Upper lobe of right lung (tissue), 1 donor: ENCODE measurements around the gene MBD4. TPM values are rescaled to one million over a fixed set of nuclear protein-coding genes. Genes with fewer than 3 reads are reported as not detected.
"Not testable (repeated sequence)": the region's sequence is repeated elsewhere in the genome, so short reads cannot be mapped to it uniquely, and the experiment has no call there.

Source experiments
- ATAC-seq: fragments of 200-7000 bp; cut with Tn5 transposase; one replicate; pipeline ENCODE4 v1.9.1; 2020; ENCODE audit warnings: mild to moderate bottlenecking, moderate library complexity
- DNase-seq: peaks from one replicate; pipeline ENCODE4 v3.0.0-alpha.2; 2020
- H3K27ac ChIP-seq: fragments of 200-600 bp; one replicate; pipeline ENCODE4 v1.8.0; 2022
- H3K27me3 ChIP-seq: fragments of 200-600 bp; one replicate; pipeline ENCODE4 v1.8.0; 2022; ENCODE audit warnings: mild to moderate bottlenecking
- H3K36me3 ChIP-seq: fragments of 200-600 bp; one replicate; pipeline ENCODE4 v1.8.0; 2022
- H3K4me1 ChIP-seq: fragments of 200-600 bp; one replicate; pipeline ENCODE4 v1.8.0; 2022
- H3K4me3 ChIP-seq: fragments of 200-600 bp; one replicate; pipeline ENCODE4 v1.8.0; 2022; ENCODE audit warnings: mild to moderate bottlenecking
- H3K9me3 ChIP-seq: fragments of 200-600 bp; one replicate; pipeline ENCODE4 v1.8.0; 2022
- intact Hi-C: fragments of 100-400 bp; cut with DNase I; formaldehyde crosslinking; loops from one replicate; pipeline ENCODE4 v1.11.0; 2022
- total RNA-seq: library from RNA; stranded (reverse); fragmentation: NEBNext Ultra II Directional; extraction: Animal tissue kit (Norgen Biotek cat#: 25700); gene quantifications from one replicate; pipeline ENCODE4 v1.2.1, GENCODE V29; 2021
- TF ChIP-seq, protein P1 (sequence below): fragments of 200-600 bp; IDR thresholded peaks from one replicate; pipeline ENCODE4 v1.8.0; 2022; ENCODE audit warnings: antibody characterized with exemption
- donor health status: DM: no; HTN: yes; CAD: no; lungs with severe emphysema.

Gene MBD4
- total RNA-seq, 1 donor from 2014 or later: 36.4 TPM

DNA sequence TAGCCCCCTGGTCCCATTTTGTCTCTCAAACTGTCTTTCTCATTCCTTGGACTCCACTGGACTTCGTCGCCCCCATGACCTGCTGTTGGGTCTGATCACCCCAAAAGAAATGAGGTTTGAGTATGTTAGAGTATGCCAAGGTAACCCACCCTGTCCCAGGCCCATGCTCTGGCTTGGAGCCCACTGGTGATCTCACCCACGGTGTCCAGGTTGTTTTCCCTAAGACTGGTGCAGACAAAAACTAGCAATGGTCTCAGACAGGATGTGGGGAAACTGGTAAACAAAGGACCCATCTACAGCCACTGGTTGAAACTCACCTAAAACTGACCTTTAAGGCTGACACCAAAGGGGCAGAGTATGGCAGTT, 50.2 kb downstream of the MBD4 start:
- peaks cover 15% of the 10 kb centered on the region for H3K4me1 ChIP-seq
- peak overlapping the region; percentile 60 for H3K27ac ChIP-seq
- no peaks in the 10 kb centered on the region for H3K27me3 ChIP-seq
- H3K9me3 ChIP-seq: no peaks in the 10 kb centered on the region
- intact Hi-C loops: no loop called here
- H3K36me3 ChIP-seq: peaks cover 47% of the 10 kb centered on the region
- ATAC-seq (no peak), DNase-seq (no peak)
- TF ChIP-seq, protein P1, sequence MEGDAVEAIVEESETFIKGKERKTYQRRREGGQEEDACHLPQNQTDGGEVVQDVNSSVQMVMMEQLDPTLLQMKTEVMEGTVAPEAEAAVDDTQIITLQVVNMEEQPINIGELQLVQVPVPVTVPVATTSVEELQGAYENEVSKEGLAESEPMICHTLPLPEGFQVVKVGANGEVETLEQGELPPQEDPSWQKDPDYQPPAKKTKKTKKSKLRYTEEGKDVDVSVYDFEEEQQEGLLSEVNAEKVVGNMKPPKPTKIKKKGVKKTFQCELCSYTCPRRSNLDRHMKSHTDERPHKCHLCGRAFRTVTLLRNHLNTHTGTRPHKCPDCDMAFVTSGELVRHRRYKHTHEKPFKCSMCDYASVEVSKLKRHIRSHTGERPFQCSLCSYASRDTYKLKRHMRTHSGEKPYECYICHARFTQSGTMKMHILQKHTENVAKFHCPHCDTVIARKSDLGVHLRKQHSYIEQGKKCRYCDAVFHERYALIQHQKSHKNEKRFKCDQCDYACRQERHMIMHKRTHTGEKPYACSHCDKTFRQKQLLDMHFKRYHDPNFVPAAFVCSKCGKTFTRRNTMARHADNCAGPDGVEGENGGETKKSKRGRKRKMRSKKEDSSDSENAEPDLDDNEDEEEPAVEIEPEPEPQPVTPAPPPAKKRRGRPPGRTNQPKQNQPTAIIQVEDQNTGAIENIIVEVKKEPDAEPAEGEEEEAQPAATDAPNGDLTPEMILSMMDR: no peak
- no peak overlapping the region for H3K4me3 ChIP-seq

DNA sequence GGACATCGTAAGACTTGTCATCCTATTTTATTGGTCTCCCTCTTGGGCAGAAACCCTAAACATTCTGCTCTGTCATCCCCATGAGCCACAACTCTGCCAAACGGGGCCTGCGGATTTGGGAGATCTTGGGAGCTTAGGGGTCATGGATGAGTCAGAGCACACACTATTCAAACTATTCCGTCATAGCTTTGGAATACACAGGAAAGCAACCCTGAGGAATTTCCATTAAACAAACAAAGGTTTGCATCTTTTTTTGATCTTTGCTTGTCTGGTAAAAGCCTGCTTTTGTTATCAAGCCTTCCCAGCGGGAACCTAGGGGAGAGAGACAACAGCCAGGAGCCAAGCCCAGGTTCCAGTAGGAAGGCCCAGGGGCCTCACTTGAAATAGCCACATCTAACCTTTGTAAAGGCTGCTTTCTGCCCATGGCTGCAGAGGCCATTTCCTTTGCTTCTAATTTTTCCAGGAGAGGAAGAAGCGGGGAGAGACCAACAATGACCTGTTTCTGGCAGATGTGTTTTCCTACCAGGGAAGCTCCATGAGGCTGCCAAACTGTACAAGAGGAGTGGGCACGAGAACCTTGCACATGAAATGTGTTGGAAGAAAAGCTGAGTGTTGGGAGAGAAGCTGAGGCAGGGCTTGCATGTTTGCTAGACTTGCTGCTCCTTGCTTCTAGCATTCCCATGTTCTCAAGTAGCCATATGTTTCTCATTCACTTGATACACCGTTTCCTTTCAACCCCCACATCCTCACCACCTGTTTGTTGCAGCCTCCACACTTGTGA, 50.8 kb downstream of the MBD4 start:
- DNase-seq, H3K27me3 ChIP-seq, H3K4me3 ChIP-seq, H3K9me3 ChIP-seq, intact Hi-C loops: not testable (repeated sequence)
- peak overlapping the region; percentile 60 for H3K27ac ChIP-seq
- H3K4me1 ChIP-seq: peaks cover 15% of the 10 kb centered on the region
- peaks cover 47% of the 10 kb centered on the region for H3K36me3 ChIP-seq
- peak; percentile 17 for ATAC-seq

DNA sequence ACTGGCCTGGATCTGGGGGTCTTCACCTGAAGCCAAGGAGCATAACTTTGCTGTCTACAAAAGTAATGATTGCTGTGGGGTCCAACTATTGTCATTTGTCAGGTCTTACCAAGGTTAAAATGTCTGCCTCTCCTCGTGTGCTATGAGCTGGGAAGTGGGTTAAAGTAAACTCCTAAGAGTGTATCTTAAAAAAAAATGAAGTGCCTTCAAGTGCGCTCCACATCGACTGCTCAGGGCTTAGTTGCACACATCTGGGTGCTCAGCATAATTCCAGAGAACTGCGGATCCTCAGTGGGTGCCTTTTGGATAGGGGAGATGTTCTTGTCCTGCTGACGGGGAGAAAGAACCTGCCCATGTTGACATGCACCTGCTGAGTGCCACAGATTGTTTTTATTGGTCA, 52.3 kb downstream of the MBD4 start:
- DNase-seq (no peak), ATAC-seq (peak; percentile 59)
- Histone ChIP-seq H3K27ac (peak overlapping the region; percentile 60), H3K27me3 (no peaks in the 10 kb centered on the region), H3K9me3 (no peaks in the 10 kb centered on the region), H3K4me3 (no peak overlapping the region), H3K4me1 (peaks cover 15% of the 10 kb centered on the region), H3K36me3 (peaks cover 34% of the 10 kb centered on the region)
- TF ChIP-seq, protein P1: no peak
- intact Hi-C loops: no loop called here

DNA sequence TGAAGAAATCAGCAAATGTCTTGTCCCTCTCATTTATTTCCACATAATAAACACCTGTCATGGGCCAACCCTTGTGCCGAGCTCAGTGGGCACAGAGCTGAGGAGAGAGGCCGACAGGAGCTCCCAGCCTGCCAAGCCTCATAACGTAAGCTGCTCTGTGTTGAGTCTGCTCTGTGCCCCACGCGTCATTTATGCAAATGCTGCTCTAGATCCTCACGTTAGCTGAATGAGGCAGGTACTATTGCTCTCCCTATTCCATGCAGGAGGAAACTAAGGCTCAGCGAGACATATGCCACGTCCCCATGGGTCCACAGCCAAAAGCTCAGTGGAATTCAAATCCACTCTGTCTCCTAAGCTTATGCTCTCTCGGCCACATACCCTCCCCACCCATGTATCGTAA, 52.8 kb downstream of the MBD4 start:
- DNase-seq: no peak
- peaks cover 33% of the 10 kb centered on the region for H3K36me3 ChIP-seq
- intact Hi-C loops: no loop called here
- no peaks in the 10 kb centered on the region for H3K9me3 ChIP-seq
- TF ChIP-seq, protein P1: no peak
- H3K27ac ChIP-seq: no peak overlapping the region
- H3K4me3 ChIP-seq: no peak overlapping the region
- peaks cover 15% of the 10 kb centered on the region for H3K4me1 ChIP-seq
- H3K27me3 ChIP-seq: no peaks in the 10 kb centered on the region
- no peak for ATAC-seq

DNA sequence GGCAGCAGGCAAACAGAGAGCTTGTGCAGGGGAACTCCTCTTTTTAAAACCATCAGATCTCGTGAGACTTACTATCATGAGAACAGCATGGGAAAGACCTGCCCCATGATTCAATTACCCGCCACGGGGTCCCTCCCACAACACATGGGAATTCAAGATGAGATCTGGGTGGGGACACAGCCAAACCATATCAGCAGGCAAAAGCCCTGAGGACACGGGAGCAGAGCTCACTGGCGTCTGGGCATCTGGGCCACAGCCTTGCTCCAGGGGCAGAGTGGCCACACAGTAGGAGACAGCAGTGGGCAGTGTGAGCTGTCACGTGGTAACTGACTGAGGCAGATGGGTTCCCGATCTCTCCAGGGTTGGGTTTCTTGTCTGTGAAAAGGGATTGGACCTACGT, 54.2 kb downstream of the MBD4 start:
- DNase-seq: not testable (repeated sequence)

DNA sequence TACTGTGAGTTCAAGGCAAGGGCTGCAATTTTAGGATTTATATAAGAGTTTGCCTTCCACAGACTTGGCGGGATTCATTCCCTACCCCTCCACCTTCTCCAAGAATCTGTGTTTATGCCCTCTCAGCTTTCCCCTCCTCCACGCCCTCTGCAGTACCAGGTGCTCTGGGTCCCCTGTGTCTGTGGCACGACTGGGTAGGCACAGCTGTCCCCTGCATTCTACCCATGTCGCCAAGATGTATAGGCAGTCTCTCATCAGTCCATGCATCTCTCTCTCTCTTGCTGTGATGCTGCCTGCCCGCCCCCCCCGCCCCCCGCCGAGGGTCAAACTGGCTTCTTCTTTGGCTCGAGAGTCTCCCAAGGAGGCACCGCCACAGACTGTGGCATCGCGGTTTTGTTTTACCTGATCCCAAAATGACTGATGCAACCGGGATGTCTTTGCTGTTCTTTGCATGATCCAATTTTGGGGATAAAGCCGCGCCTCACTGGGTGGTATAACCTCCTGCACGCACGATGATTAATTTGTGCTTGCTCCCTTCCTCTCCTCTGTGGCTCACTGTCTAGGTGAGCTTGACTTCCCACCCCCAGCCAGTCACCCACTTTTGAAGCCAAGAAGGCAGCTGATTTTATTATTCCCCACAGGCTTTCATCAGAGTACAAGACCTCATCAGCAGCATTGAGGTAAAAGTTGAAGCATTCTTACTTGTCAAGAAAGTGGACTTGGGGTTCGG, 55.0 kb downstream of the MBD4 start:
- no peak overlapping the region for H3K27ac ChIP-seq
- no peak overlapping the region for H3K4me3 ChIP-seq
- no peak for ATAC-seq
- H3K9me3 ChIP-seq: no peaks in the 10 kb centered on the region
- H3K36me3 ChIP-seq: peaks cover 17% of the 10 kb centered on the region
- TF ChIP-seq, protein P1: no peak
- peaks cover 15% of the 10 kb centered on the region for H3K4me1 ChIP-seq
- no peak for DNase-seq
- intact Hi-C loops: no loop called here
- no peaks in the 10 kb centered on the region for H3K27me3 ChIP-seq

More for the DNA sequence above, 54.2 kb downstream of the MBD4 start:
- intact Hi-C loops, H3K27me3 ChIP-seq, H3K9me3 ChIP-seq, H3K4me3 ChIP-seq, ATAC-seq, H3K27ac ChIP-seq: not testable (repeated sequence)
- Histone ChIP-seq H3K4me1 (peaks cover 15% of the 10 kb centered on the region), H3K36me3 (peaks cover 21% of the 10 kb centered on the region)

DNA sequence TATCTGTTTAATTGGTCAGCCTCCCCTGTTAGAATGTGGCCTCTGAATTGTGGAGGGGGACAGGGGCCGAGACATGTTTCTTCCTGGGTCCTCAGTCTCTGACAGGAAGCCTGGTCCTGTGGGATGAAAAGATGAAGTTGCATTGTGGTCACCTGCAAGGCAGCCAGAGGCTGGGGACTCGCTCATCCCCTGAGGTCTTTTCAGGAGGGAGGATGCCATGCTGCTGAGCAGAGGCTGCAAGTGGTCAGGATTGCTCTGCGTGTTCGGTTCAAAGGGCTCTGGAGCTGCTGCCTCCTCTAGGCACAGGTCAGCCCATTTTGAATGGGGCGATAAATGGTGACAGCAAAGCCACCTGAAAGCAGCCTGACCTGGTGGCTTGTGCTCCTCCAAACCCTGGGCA, 55.6 kb downstream of the MBD4 start:
- H3K36me3 ChIP-seq, H3K4me3 ChIP-seq, H3K27ac ChIP-seq, intact Hi-C loops, H3K9me3 ChIP-seq, H3K27me3 ChIP-seq, ATAC-seq, H3K4me1 ChIP-seq, DNase-seq: not testable (repeated sequence)
